GM21447 (cell line): ENCODE results near the gene TUSC2.

ENCODE experiments used
- ATAC-seq: cut with Tn5 transposase; IDR thresholded peaks from one replicate; pipeline ENCODE4 v1.9.1; 2021; ENCODE audit not compliant: unreplicated experiment

TUSC2 gene

GRCh38 chr3:50337175-50337861, 9.3 kb upstream of the TUSC2 start:
- peak; percentile 70 for ATAC-seq

DNA sequence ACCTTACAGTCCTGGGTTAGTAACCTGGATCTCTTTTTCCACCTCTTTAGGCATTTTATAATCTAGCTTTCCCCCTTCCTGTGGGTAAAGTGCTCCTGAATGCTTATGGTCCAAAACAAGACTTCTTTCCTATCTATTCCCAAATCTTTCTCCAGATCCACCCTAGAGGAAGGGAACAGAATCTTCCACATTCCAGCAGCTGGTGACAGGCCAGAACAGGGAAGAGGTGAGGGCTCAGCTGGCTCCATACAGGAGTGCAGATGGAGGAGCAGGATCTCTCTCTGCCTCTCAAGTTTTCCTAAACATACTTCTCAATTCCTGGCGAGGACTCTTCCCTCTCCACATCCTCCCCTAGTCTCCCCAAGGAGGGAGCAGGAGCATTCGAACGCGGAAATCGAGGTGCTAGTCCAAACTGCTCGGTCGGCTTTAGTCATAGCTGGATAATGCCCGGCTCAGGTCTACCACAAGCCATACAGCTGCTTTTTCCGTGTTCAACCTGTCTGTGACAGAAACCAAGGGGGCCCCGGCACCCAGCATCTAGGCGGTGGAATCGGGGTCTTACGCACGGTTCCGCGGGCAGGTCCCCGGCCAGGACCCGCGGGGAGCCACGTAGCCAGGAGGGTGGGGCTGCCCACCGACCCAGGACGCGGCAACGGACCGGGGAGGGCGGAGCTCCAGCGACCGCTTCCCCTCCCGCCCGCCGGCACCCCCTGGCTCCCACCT, 8.6 kb upstream of the TUSC2 start:
- peak; percentile 23 for ATAC-seq

DNA sequence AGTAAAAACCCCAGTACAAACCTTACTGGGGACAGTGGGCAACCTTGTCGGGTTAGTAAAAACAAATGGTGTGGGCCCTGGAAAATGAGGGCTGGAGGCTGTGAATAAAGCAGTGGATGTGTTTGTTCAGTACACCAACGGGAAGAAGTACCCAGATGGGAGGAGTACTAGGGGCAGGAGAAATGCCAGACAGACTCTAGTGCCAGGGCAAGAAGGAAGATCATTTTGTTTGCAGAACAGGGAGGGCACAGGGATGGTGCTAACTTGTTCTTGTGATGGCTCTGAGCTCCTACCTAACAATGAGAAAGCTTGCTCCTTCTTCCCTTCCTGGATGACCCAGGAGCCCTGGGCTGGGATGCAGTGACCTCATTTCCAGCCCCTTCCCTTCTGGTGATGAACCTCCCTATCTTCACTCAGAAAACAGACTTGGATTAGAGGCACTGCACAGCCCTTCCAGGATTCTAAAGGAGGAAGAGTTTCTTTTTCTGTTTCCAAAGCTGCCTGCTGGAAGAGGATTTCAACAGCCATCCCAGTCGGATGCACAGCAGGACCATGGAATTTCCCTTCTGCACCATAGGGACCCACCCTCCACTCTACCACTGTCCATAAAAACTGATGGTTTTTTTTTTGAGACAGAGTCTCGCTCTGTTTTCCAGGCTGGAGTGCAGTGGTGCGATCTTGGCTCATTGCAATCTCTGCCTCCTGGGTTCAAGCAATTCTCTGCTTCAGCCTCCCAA, 6.5 kb upstream of the TUSC2 start:
- ATAC-seq, result no peak

- no peak for ATAC-seq
Observed at GRCh38 chr3:50333744-50334328, 5.8 kb upstream of the TUSC2 start.

GRCh38 chr3:50331364-50331907, 3.4 kb upstream of the TUSC2 start:
- no peak for ATAC-seq

- ATAC-seq, result no peak
Observed at GRCh38 chr3:50330330-50330729, 2.3 kb upstream of the TUSC2 start.

GRCh38 chr3:50327129-50327528, 894 bp downstream of the TUSC2 start:
- ATAC-seq, result no peak

DNA sequence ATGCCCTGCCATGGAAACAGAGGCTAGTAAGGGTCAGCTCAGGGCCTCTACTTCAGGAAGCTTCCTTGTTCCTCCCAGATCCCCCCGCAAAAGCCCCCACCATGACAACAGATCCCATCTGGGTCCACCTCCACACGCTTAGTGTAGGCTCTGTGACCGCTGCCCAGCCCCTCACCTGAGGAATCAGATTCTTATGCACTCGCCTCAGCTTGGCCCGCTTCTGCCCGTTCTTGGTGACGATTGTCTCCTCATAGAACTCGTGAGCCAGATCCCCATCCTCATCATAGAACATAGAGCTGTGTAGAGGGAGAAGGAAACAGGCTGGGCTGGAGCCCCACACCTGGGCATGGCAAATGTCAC, 1.9 kb downstream of the TUSC2 start:
- no peak for ATAC-seq

GRCh38 chr3:50325497-50326181, 2.4 kb downstream of the TUSC2 start:
- ATAC-seq, result no peak

DNA sequence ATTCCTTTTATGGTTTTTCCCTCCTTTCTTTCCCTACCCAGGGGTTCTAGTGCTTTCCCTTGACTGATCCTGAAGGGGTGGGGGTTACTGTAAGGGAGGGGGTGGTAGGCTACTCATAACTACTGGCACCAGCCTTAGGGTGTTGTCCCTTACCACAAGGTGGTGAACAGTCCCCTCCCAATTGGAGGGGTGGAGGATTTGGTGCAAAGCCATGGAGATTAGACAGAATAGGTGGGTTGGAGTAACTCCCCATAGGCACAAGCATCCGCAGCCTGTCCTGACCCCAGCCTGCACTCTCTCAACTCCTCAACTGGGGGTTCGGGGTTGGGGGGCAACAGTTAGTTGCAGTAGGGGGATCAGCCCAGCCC, 2.9 kb downstream of the TUSC2 start:
- no peak for ATAC-seq

- ATAC-seq, result no peak
Observed at GRCh38 chr3:50324351-50325112, 3.5 kb downstream of the TUSC2 start.

- ATAC-seq, result no peak
Observed at GRCh38 chr3:50323614-50324199, 4.3 kb downstream of the TUSC2 start.

- ATAC-seq, result no peak
Observed at GRCh38 chr3:50323092-50323600, 4.9 kb downstream of the TUSC2 start.

- ATAC-seq, result no peak
Observed at GRCh38 chr3:50322386-50323091, 5.5 kb downstream of the TUSC2 start, which contains the start of gene HYAL2. Gene HYAL2 (minus strand): TSS chr3:50322745. CDS start chr3:50320489, 2,256 bp downstream.

GRCh38 chr3:50322115-50322385, 6.0 kb downstream of the TUSC2 start:
- no peak for ATAC-seq

- ATAC-seq, result peak; percentile 81
Observed at GRCh38 chr3:50321336-50322114, 6.5 kb downstream of the TUSC2 start.

- peak; percentile 55 for ATAC-seq
Observed at GRCh38 chr3:50320853-50321335, 7.1 kb downstream of the TUSC2 start.
